Inflammatory macrophage treated with lipopolysaccharide for 4 hours (primary cell): ENCODE measurements around the gene HOXC10.

ENCODE experiments used
- DNase-seq: peaks from one replicate; pipeline ENCODE4 v3.0.0-alpha.2; 2020

Gene HOXC10

DNA sequence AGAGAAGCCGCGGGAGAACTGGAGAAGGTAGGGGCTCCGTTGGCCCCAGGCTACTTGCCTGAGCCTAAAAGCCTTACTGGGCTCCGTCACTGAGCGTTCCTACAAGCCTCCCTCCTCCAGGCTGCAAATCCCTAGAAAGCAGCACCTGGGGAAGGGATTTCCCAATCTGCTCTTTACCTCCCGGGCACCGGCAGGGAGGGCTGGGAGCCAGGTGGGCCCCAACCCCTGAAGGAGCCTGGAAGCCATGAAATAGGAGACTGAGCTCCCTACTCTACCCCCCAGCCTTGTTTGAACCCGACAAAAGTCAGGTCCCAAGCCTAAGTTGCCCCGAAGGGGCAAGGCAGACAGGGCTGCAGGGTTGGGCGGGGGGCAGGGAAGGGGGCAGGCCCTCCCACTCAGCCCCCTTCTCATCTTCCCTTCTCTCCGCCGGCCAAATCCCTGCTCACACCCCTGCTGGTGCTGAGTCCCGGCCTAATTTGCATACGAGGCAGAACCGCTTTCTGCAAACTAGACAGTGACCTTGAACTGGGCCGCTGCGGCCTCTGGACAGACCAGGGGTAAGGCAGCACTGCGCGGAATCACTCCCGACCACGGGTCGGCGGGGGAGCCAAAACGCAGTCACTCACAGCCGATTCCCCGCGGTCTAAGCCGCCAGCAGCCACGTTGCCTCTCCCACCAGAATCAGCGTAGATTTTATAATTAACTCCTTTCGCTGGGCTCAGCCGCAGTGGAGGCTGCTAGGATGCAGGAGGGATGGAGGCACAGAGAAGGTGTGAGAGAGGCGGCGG, 34.0 kb upstream of the HOXC10 start:
- DNase-seq = no peak

DNA sequence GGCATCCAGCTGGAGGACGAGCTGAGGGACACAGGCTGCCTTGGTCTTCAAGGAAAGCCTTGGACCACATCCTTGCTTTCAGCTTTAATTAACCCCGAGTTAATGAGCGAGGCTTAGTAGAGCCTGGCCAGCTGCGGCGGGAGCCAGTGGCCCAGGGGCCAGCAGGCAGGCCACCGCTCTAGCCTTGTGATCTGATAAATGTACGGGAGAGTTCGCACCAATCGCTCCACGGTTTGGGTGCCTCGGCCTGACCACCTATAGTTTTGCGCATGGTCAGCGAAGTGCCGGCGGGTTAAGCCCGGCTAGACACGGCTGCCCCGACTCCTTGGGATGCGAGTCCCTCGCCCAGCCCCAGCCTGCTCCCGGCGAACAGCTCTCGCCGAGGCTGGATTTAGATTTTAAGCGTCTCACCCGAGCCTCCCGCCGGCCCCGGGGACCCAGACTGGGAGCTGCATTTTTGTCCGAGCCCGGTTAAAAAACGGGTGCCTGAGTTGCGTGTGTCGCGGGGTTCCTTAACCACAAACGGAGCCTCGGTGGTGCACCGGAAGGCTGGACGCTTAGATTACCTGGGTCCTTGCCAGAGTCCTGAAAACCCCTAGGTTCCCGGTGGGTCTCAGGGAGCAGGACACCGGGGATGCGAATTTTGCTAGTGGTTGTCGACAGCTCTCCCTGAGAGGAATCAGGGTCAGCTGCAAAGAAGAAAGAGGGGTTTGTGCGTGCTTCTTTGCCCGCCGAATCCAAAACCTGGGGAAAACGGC, 33.2 kb upstream of the HOXC10 start:
- DNase-seq = no peak

DNA sequence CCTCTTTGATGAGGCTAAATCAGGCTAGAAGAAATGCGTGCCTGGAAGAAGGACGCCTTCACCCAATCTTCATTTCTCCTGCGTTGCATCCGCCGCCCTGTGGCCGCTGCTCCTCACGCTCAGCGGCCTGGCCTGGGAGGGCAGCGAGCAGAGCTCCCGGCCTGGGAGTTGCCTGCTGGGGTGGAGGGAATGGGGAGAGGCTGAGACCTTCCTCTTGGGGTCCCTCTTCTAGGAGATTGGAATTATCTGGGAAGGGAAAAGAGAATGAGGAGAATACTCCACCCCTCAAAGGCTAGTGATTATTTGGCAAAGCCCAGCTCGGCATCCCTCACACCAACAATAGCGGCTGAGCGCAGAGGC, 32.6 kb upstream of the HOXC10 start:
- no peak for DNase-seq

DNA sequence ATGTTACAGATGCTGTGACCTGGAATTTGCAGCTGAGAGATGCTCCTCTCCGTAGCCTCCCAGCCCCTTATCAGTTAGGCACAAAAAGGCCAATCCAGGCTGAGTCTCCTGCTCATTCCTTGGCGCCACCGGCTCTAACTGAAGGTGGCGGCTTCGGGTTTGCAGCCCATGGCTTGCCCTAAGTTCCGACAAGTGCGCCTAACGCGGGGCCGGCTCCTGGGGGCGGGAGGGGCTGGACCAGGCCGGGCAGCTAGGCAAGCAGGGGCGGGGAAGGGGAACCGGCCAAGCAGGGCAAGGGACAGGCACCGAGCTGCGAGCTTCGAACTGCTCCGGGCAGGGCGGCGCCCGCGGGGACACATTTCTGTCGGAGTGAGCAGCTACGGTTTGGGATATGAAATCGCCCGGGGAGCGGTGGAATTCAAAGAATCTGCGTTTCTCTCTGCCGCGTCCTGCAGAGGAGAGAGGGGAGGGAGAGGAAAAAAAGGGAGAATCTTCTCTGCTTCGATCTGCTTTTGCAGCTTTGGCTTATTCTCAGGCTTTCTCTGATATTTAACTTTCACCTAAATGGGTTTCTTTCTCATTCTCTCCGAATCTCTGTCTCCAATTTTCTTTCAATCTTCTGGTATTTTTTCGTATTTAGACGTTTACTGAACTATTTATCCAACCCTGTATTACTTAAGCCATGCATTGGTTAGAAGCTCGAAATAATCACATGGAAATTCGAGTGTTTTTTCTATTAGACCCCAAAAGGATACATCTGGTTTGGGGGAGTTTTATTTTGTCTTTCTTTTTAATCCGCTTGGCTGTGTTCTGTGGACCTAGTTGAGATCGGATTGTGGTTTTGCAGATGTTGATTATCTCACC, 31.8 kb upstream of the HOXC10 start:
- DNase-seq = no peak

DNA sequence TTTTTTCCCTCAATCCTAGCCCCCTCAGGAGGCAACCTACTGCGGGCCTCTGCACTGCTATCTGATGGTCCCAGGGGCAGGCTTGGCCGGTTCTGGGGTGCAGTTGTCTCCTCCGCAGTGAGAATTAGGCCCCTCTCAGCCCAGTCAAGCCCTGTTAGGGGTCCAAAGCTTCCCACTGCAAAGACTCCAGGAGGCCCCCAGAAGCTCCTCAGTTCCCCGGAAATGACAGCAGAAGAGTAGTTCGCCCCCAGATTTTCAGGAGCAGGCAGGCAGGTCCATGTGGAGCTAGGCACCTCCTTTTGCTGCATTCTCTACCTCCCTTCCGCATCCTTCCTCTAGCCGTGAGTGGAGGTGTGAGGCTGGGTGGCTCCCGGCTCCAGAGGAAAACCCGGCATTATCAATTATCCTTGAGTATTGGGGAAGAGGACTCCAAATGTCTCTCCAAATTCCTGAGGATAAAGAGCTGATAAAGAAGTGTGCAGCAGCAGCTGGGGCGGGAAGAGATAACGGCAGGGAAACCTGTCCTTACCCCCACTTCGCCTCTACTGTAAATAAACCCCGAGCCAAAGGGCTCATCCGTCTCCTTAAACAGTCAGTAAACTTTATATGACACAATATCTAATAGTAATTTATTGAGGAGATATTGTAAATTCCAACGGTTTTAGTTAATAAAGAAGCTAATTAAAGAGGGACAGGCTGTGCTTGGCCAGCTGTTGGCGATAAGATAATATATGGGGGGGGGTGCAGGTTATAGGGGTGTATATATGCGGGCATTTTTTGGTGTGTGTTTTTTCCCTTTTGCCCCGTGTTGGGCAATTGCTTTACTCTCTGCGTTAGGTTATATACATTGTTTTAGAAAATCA, 30.9 kb upstream of the HOXC10 start:
- DNase-seq = no peak

GRCh38 chr12:53954694-53955035, 30.3 kb upstream of the HOXC10 start, which contains the start of gene HOXC12:
Gene HOXC12, plus strand, starts transcription at chr12:53954903. Its CDS starts 27 bp downstream, at chr12:53954930.
- no peak for DNase-seq

DNA sequence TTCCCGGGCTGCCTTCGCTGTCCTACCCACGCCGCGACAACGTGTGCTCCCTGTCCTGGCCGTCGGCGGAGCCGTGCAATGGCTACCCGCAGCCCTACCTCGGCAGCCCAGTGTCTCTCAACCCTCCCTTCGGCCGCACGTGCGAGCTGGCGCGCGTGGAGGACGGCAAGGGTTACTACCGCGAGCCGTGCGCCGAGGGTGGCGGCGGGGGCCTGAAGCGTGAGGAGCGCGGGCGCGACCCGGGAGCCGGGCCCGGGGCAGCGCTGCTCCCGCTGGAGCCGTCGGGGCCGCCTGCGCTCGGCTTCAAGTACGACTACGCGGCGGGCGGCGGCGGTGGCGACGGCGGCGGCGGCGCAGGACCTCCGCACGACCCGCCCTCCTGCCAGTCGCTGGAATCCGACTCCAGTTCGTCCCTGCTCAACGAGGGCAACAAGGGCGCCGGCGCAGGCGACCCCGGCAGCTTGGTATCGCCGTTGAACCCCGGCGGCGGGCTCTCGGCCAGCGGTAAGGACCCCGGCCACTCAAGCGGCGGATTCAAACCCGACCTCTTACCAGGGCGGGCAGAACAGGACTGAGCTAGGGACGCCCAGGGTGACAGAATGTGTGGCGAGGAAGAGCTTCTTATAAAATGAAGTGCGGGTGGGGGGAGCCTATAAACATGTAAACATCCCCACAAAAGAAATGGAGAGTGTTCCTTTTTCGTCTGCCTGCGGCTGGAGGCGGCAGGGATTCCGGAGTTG, 29.7 kb upstream of the HOXC10 start:
- DNase-seq = no peak

DNA sequence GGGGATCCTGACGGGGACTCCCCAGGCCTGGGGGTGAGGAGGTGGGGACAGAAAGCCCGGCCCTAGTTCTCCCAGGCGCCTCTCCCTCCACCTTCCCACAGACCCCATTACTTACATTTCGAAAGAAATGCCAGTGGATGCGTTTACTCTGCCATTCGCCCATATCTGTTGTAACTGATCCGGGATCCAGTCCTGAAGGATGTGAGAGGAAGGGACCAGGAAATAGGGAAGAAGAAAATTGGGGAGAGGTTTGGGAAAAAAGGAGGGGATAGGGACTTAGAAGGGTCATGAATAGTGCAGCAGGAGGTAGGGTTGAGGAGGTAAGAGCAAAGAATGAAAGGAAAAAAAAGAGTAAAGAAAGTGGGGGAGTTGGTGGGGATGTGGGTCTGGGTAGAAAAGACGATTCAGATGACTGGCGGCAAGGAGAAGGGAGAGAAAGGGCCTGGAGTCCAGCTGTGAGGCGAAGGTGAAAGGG, 29.1 kb upstream of the HOXC10 start:
- no peak for DNase-seq

GRCh38 chr12:53956251-53956887, 28.6 kb upstream of the HOXC10 start:
- no peak for DNase-seq

- no peak for DNase-seq
Observed at GRCh38 chr12:53956914-53957536, 27.9 kb upstream of the HOXC10 start.

GRCh38 chr12:53958128-53958527, 26.8 kb upstream of the HOXC10 start:
- DNase-seq = no peak

- DNase-seq = no peak
Observed at GRCh38 chr12:53959314-53959713, 25.6 kb upstream of the HOXC10 start.

DNA sequence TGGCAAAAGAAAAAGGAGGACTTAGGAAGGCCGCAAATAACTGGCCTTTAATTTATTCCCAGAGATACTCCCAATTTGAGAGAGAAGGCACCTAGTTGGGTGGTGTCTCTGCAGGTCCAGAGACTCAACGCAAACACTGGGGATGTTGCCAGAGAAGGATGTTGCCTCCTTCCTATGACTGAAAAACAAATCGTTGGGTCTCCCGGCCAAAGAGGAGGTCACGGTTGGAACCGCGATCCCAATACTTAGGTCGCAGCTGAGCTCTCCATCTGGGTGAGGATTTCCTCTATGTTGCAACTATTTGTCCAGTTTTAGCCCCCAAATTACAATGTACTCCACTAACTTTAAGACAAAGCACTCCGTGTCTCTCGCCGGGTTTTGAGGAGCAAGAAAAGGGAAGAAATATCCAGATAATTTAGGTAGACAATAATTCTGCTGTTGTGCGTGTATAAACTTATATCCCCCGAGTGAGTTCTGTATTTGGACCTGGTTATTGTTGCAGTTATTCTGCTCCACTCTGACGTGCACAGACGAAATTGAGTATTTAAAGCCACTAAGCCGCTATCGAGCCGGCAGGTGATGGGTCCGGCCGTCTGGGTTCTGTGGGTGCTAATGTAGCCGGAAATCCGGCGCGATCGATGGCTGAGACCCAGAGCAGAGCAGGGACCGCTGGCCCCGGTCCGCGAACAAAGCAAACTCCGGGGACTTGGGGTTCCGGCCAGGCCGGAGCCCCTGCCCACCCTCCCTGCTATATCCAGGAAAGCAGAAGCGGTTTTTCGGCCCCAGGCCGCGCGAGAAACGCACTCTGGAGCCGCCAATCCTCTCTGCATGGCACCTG, 24.5 kb upstream of the HOXC10 start:
- no peak for DNase-seq

- DNase-seq = no peak
Observed at GRCh38 chr12:53961025-53961761, 23.8 kb upstream of the HOXC10 start.

DNA sequence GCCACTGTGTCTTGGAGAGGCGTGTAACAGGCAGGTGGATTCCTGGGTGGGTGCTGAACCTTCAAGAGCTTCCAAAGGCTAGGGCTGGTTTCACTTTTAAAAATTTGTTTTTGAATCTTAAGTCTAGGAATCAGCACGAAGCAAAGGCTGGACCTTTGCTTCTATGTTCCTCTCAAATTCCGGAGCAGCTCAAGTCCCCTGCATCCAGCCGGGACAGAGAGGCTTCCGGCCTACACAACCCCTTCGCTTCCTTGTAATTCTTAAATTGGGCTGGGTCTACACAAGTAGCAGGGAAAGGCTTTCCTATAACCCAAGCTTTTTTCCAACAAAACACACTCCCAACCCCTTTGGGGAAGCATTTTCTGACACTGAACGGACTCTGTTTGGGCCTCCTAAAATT, 21.9 kb upstream of the HOXC10 start:
- DNase-seq = no peak

- no peak for DNase-seq
Observed at GRCh38 chr12:53963434-53964314, 21.3 kb upstream of the HOXC10 start.

GRCh38 chr12:53964315-53964713, 20.6 kb upstream of the HOXC10 start:
- DNase-seq = no peak
